8988T (cell line): ENCODE data around the gene ZNF182.
"Not testable (repeated sequence)": the region's sequence is repeated elsewhere in the genome, so short reads cannot be mapped to it uniquely, and the experiment has no call there.

Experiments
- DNase-seq: peaks from one replicate; pipeline ENCODE4 v3.0.0; 2011

The ZNF182 gene

DNA sequence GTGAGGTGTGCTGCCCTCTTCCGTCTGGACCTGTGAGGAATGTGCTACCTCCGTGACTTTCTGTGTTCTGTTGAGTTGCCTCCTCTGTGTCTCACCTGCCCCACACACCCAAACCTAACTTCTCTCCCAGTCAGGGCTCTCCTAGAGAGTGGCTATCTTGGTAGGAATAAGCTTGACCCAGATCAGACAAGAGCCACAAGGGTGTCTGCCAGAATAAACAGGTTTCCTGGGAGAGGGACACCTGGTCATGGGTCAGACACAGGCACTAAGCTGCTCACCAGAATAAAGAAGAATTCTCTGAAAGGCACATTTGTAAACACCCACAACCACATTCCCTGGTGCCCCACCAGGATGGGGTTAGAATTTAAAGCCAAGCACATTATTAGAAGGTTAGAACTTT, 11.1 kb downstream of the ZNF182 start:
- no peak for DNase-seq

DNA sequence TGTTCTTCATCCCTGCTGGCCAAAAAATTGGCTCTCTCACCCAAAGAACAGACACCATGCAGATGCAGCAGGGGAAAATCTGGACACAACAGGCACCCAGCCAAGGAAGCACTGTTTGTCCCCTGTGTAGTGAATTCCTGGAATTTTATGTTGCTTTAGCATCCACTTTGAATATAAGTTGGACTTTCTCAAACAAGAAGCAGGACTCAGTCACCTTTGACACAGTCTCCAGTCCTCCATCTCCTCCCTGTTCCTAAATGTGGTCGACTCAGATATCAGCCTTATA, 11.8 kb downstream of the ZNF182 start:
- DNase-seq: no peak

- DNase-seq: no peak
Observed at GRCh38 chrX:47991263-47992094, 12.3 kb downstream of the ZNF182 start.

DNA sequence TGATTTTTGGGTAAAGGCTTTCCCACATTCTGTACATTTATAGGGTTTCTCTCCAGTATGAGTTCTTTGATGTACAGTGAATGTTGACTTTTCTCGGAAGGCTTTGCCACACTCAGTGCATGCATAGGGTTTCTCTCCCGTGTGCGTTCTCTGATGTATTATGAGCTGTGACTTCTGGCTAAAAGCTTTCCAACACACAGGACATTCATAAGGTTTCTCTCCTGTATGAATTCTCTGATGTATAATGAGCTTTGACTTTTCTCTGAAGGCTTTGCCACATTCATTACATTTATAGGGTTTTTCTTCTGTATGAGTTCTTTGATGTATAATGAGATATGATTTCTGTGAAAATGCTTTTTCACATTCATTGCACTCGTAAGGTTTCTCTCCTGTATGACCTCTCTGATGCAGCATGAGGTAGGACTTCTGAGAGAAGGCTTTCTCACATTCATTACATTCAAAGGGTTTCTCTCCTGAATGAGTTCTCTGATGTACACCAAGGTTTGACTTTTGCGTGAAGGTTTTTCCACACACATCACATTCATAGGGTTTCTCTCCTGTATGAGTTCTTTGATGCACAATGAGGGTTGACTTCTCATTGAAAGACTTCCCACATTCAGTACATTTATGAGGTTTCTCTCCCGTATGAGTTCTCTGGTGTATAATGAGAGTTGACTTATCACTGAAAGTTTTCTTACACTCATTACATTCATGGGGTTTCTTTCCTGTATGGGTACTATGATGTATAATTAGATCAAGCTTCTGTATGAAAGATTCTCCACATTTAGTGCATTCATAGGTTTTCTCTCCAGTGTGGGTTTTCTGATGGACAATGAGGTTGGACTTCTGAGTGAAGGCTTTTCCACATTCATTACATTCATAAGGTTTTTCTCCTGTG, 27.3 kb downstream of the ZNF182 start:
- DNase-seq: no peak

DNA sequence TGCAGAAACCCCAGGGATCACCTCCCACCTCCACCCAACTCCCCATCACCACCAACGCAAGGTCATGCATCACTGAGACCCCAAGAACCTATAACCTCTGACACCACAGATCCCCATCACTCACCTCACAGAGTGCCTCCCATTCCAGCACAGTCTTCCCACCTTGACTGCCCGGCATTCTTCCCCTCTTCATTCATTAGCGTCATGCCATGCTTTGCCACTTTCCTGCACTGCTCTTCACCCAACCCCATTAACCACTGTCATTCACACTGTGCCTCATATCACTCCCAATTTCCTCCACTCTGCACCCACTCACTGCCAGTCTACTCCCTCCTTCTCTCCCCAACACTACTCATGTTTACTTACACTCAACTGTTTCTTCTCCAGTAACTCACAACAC, 30.6 kb downstream of the ZNF182 start:
- DNase-seq: no peak

GRCh38 chrX:47965526-47965925, 38.3 kb downstream of the ZNF182 start:
- not testable (repeated sequence) for DNase-seq

DNA sequence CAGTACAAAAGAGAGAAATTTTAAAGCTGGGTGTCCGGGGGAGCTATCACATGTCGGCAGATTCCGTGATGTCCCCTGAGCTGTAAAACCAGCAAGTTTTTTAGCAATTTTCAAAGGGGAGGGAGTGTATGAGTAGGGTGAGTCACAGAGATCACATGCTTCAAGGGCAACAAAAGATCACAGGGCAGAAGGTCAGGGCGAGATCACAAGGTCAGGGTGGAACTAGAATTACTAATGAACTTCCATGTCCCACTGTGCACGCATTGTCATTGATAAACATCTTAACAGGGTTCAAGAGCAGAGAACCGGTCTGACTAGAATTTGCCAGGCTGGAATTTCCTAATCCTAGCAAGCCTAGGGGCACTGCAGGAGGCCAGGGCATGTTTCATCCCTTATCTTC, 42.0 kb downstream of the ZNF182 start:
- DNase-seq: not testable (repeated sequence)

DNA sequence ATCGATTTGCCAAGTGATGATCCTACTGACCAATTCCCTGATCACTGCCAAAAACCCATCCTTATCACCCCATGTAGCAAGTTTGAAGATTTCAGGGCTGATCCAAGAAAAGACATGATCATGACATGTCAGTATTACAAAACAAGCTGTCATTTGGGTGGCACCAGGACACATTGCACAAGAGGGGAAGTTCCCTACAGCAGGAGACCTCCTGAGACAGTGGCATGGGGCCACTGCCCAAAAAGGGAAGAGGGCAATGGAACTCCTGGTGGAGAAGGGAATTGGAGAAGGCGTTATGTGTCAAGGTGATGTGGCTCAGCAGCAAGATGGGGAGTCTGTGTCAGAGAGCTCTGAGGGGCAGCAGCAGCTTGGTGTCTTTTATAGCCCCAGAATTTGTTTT, 43.4 kb downstream of the ZNF182 start:
- DNase-seq: no peak

DNA sequence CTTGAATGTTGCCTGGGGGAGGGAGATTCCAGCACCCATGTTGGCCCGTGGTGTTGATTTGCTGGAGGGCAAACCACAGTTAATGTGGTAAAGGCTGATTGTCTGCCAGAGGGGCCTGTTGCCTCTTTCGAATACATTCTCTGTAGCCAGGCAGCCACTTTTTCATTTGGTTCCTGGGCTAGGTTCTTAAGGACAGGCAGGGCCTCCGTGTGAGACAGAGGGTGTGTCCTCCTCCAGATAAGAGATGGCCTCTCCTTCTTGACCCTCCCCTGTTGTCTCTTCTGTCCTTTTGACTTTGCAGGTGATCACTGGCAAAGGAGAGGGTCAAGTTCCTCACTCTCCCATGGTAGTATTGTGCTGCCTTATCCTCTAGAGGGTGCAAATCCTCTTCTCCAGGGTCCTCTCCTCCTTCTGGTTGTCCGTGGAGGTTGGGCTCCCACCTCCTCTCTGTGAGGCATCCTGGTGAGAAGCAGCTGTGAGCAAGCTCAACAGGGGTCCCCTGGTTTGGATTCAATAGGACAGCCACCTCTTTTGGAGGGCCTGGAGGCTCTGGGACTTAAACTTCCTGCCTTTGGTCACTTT, 44.9 kb downstream of the ZNF182 start:
- DNase-seq: no peak

GRCh38 chrX:47958206-47958605, 45.6 kb downstream of the ZNF182 start:
- not testable (repeated sequence) for DNase-seq

DNA sequence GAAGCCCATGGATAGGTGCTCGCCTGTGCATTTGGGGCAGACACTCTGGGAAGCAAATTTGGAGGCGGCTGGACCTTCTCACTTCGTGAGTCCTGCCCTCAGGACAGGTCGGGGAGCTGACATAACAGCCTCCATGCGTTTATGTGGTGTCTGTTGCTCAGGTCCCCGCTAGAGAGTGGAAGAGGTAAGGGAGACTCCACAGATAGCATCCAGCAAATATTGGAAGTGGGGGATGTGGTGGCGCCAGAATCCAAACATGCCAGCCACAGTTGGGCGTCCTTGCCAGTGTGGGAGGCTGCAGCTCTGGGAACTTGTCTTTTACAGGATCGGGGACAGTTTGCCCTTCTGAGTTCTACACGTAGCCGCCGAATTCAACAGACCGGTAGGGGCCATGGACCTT, 47.8 kb downstream of the ZNF182 start:
- DNase-seq: no peak

GRCh38 chrX:47955295-47955694, 48.5 kb downstream of the ZNF182 start:
- not testable (repeated sequence) for DNase-seq

DNA sequence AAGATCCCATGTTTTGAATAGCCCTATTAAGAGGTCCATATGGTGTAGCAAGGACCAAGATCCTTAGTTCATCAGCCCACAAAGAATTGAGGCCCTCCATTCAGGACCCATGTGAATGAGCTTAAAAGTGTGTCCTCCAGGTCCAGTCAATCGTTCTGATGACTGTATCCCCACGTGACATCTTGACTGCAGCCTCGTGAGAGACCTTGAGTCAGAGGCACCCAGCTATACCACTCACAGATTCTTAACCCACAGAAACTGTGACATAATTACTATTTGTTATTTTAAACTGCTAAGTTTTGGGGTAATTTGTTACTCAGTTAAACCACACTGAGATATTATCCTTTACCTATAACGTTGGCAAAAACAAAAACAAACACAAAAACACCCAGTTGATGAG, 62.4 kb downstream of the ZNF182 start:
- no peak for DNase-seq

DNA sequence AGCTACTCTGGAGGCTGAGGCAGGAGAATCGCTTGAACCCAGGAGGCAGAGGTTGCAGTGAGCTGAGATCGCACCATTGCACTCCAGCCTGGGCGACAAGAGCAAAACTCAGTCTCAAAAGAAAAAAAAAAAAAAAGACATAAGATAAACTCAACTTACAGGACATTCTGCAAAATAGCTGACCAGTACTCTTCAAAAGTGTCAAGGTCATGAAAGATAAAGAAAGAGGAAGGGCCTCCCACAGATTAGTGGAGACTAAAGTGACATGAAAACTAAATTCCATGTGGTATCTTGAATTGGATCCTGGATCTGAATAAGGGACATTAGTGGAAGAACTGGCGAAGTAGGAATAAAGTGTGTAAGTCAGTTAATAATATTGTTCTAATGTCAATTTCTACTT, 63.3 kb downstream of the ZNF182 start:
- DNase-seq: no peak

- no peak for DNase-seq
Observed at GRCh38 chrX:47936940-47937317, 66.9 kb downstream of the ZNF182 start.

DNA sequence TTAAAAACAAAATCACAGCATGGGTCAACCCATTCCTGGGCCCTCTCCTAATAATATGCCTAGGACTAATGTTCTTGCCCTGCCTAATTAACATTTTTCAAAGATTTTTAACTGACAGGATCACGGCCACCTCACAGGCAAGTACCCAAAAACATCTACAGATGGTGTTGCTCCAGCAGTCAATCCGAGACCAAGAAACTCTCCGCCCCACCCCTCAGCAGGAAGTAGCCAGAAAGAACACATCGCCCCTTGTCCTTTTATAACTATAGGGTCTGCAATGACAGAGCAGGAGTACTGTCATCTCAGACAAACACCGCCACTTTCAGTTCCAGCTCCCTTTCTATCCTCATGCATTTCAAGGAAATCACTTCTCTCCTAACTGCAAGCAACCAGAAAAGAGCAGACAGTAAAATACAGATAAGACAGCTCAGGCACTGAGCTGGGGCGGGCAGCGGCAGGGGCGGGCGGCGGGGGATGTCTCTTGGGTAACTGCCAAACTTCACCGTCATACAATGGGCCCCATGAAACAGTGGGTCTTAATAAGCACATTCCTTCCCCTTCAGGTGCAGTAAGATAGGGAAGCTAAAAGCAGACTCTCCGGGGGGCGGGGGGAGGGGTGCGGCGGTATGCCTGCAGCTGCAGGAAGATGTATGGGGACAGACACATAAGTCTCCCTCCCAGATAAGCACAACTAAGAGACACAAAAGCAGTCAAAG, 67.4 kb downstream of the ZNF182 start:
- DNase-seq: no peak

- no peak for DNase-seq
Observed at GRCh38 chrX:47933946-47934345, 69.8 kb downstream of the ZNF182 start.

DNA sequence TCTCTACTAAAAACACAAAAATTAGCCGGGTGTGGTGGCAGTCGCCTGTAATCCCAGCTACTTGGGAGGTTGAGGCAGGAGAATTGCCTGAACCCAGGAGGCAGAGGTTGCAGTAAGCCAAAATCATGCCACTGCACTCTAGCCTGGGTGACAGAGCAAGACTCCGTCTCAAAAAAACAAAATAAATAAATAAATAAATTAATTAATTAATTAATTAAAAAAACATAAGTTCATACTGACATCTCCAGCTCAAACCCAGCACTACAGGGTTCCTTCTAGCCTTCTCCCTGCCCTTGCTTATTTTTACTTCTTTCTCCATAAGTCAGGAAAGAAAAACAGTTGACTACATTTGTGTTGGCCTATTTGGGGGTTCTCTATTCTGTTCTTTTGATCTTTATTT, 71.8 kb downstream of the ZNF182 start:
- DNase-seq: not testable (repeated sequence)

DNA sequence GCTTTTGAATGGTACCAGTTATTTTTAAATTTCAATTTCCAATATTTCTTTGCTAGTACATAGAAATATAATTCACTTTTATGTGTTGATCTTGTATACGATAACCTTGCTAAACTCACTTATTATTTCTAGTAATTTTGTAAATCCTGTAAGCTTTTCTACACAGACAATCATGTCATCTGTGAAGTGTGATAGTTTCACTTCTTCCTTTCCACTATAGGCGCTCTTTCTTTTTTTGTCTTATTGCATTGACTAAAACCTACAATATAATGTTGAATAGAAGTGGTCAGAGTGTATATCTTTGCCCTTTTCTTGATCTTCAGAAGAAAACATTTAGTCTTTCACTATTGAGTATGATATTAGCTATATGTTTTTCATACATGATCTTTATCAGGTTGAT, 76.6 kb downstream of the ZNF182 start:
- DNase-seq: no peak
